Ureter (tissue), 1 donor: ENCODE data around the gene VKORC1L1. TPM values are rescaled to one million over a fixed set of nuclear protein-coding genes. Genes with fewer than 3 reads are reported as not detected.
"Not testable (repeated sequence)": the region's sequence is repeated elsewhere in the genome, so short reads cannot be mapped to it uniquely, and the experiment has no call there.

ENCODE experiments used
- DNase-seq: peaks from one replicate; pipeline ENCODE4 v3.0.0-alpha.2; 2020; ENCODE audit warnings: low spot score
- total RNA-seq: library from RNA; stranded (reverse); gene quantifications from one replicate; pipeline ENCODE4 v1.2.4, GENCODE V29; 2023
- donor health status: DM: yes; HTN: yes; CAD: no.

Gene VKORC1L1
- total RNA-seq, 1 donor from 2014 or later, result 20.4 TPM

- DNase-seq, result no peak
Measured at GRCh38 chr7:65976659-65977196, 103.9 kb downstream of the VKORC1L1 start.

- no peak for DNase-seq
Measured at GRCh38 chr7:65978891-65979582, 106.2 kb downstream of the VKORC1L1 start.

GRCh38 chr7:65979583-65980477 lies 107.0 kb downstream of the VKORC1L1 start:
- DNase-seq, result no peak

DNA sequence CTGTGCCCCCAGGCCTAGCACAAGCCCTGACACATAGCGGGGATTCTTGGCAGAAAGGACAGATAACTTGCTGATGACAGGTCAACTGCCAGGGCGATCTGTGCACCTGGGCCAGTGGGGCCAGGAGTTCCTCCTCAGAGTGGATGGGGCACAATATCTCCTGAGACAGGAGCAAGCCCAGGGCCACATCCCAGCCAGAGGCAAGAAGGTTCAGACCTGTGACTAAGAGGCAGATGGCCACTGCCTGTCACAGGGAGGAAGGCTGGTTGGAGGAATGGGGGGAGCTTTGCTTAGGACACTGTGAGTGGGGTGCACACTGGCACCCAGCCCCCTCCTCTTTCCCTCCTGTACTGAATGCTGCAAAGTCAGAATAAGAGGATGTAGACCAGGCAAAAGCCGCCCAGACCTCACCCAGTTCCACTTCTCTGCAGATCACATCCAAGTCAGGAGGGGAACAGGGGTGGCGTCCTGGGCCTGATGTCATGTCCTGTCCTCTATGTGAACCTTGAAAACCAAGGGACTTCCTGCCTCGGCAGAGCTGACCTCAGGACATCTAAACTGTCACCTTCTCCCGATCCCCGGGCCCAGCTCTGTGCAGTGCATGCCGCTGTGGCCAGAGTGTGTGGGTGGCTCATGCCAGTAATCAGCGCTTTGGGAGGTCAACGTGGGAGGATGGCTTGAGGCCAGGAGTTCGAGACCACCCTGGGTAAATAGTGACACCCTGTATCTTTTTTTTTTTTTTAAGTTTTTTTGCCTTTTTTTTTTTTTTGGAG lies 107.8 kb downstream of the VKORC1L1 start:
- peak; percentile 62 for DNase-seq

GRCh38 chr7:65981965-65982792 lies 109.3 kb downstream of the VKORC1L1 start, which contains the start of gene GUSB:
TSS of gene GUSB (minus strand) at chr7:65982213. CDS start at chr7:65982183, 30 bp downstream.
- DNase-seq, result peak; percentile 94

DNA sequence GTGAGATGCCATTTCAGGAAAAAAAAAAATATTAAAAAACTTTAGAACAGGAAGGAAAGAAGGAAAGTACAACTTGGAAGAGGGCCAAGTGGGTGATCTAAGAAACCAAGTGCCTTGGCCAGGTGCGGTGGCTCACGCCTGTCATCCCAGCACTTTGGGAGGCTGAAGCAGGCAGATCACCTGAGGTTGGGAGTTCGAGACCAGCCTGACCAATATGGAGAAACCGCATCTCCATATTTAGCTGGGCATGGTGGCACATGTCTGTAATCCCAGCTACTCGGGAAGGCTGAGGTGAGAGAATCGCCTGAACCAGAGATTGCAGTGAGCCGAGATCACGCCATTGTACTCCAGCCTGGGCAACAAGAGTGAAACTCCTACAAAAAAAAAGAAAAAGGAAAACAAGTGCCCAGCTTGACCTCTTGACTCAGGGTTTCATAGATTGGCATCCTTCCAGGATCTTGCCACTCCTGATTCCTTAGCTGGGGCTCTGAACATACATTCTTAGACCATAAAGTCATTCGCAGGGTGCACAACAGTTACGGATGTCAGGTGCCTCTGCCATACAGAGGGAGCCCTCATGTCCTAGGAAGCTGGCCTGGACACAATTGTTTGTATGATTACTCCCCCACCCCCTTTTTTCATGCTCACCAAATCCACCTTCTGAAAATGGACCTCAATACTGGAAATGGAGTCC lies 111.2 kb downstream of the VKORC1L1 start:
- no peak for DNase-seq

- no peak for DNase-seq
Measured at GRCh38 chr7:65988084-65988483, 115.2 kb downstream of the VKORC1L1 start.

DNA sequence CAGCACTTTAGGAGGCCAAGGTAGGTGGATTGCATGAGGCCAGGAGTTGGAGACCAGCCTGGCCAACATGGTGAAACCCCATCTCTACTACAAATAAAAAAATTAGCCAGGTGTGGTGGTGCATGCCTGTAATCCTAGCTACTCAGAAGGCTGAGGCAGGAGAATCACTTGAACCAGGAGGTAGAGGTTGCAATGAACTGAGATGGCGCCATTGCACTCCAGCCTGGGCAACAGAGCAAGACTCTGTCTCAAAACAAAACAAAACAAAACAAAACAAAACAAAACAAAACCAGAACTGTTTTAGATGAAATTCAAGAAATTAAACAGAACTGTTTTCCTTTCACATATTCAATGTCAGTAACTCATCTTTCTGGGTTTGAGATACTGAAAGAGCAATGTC lies 115.6 kb downstream of the VKORC1L1 start:
- DNase-seq, result not testable (repeated sequence)

DNA sequence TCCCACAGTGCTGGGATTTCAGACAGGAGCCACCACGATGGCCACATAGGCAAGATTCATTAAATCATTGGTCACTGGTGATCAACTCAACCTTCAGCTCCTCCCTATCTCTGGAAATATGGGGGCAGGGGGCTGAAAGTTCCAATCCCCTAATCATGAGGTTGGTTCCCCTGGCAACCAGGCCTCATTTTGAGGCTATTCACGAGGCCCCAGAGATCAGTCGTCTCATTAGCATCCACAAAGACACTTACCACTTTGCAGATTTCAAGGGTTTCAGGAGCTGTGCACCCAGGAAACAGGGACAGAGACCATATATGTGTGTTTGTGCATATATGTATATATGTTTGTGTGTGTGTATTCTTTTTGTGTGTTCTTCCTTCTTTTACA lies 116.8 kb downstream of the VKORC1L1 start:
- no peak for DNase-seq

DNA sequence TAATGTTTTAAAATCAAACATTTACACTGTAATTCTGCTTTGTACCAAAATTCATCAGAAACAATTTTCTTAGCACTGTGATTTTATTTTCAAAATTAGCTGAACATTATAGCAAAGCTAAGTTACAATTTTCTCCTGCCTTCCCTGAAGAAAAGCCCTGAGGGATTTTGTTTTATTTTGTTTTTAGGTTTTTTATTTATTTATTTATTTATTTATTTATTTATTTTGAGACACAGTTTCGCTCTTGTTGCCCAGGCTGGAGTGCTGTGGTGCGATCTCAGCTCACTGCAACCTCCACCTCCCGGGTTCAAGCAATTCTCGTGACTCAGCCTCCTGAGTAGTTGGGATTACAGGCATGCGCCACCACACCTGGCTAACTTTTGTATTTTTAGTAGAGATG lies 119.0 kb downstream of the VKORC1L1 start:
- not testable (repeated sequence) for DNase-seq

DNA sequence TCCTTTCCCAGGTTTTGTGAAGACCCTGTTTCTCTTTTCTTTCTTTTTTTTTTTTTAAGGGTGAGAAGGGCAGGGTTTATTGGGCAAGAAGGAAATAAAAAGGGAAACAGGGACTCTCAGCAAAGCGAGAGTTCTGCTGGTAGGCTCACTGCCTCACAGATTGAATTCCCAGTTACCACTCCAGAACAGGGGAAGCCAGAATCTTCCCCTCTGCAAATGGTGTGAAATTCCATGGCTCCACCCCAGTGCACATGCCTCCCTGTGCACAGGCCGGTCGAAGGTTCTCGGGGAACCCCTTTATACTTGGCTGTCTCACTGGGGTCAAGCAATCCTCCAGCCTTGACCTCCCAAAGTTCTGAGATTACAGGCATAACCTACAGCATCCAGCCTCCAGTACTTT lies 119.7 kb downstream of the VKORC1L1 start:
- no peak for DNase-seq

- not testable (repeated sequence) for DNase-seq
Measured at GRCh38 chr7:65994984-65995383, 122.1 kb downstream of the VKORC1L1 start.

- not testable (repeated sequence) for DNase-seq
Measured at GRCh38 chr7:66000823-66001417, 128.0 kb downstream of the VKORC1L1 start.

DNA sequence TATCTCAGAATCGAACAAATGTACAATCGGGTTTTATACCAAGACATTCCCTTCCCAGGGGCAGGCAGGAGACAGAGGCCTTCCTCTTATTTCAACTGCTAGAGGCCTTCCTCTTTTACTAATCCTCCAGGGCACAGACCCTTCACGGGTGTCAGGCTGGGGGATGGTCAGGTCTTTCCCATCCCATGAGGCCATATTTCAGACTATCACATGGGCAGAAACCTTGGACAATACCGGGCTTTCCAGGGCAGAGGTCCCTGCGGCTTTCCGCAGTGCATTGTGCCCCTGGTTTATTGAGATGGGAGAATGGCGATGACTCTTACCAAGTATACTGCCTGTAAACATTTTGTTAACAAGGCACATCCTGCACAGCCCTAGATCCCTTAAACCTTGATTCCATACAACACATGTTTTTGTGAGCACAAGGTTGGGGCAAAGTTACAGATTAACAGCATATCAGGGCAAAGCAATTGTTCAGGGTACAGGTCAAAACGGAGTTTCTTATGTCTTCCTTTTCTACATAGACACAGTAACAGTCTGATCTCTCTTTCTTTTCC lies 132.3 kb downstream of the VKORC1L1 start:
- DNase-seq, result not testable (repeated sequence)

- DNase-seq, result no peak
Measured at GRCh38 chr7:66007232-66007631, 134.4 kb downstream of the VKORC1L1 start.
